ENCODE measurements around the gene IGSF21. TPM values are rescaled to one million over a fixed set of nuclear protein-coding genes. Genes with fewer than 3 reads are reported as not detected.

The IGSF21 gene
- total and polyA plus RNA-seq, 10 of the 15 experiments (the other 5 are each of a cell fraction or from before 2014, with no cell fraction given) = 0.03 to 0.49 TPM; not detected in 8

DNA sequence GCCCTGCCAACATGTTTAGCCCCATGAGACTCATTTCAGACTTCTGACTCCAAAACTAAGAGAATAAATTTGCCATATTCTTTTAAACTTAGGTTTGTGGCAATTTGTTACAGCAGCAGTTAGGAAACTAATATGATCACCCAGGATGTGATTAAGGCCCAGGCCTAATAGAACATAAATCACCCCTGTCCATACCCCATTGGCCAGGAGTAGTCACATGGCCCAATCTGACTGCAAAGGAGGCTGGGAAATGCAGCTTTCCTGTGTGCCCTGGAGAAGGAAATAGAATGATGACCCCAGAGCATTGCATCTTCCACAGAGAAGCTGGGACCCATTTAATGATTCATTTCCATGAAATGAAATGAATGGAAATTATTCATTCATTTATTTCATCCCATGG lies 272.7 kb downstream of the IGSF21 start:
- DNase-seq (ENCODE audit: low read depth, low spot score) (no peak), FAIRE-seq (no peak), ATAC-seq (no peak)
- ChIA-PET CTCF (no interaction called here), RAD21 (ENCODE audit: unreplicated experiment) (no interaction called here), SMC1A (ENCODE audit: uncharacterized antibody, unreplicated experiment) (no interaction called here), POLR2A (no interaction called here)
- Histone ChIP-seq H3K4me3 (no peak overlapping the region), H3K36me3 (ENCODE audit: control insufficient read depth in 2 of 2, insufficient read depth in 2 of 2, low read length in 1 of 2) (no peaks in the 10 kb centered on the region), H3K79me2 (ENCODE audit: control insufficient read depth, insufficient read depth, low read length) (no peaks in the 10 kb centered on the region), H4K20me1 (ENCODE audit: control insufficient read depth, insufficient read depth) (no peaks in the 10 kb centered on the region), H3K27me3 (replicated peaks in 1 of 2; ENCODE audit: control insufficient read depth in 2 of 2, insufficient read depth in 2 of 2, low read length in 1 of 2) (no peaks in the 10 kb centered on the region), H3K27ac (ENCODE audit: control insufficient read depth, insufficient read depth) (no peak overlapping the region), H3K4me1 (ENCODE audit: control insufficient read depth, insufficient read depth, low read length) (no peaks in the 10 kb centered on the region), H3K4me2 (ENCODE audit: control insufficient read depth, insufficient read depth) (no peak overlapping the region), H3K9me3 (replicated peaks; ENCODE audit: control insufficient read depth, insufficient read depth, low read length) (no peaks in the 10 kb centered on the region), H2AFZ (ENCODE audit: control insufficient read depth, low read depth, low read length) (no peak overlapping the region), H3K9ac (ENCODE audit: control insufficient read depth, insufficient read depth, low read length) (no peak overlapping the region)
- intact Hi-C loops (cut with micrococcal nuclease; ENCODE audit: unreplicated experiment) = no loop called here
- in situ Hi-C loops (cut with MboI) = no loop called here
- TF ChIP-seq SUPT20H (IDR thresholded peaks at IDR 0.05; ENCODE audit: borderline replicate concordance, control insufficient read depth, low read depth, low read length) = no peak
- no peak for TF ChIP-seq CBX3 (IDR thresholded peaks at IDR 0.05; ENCODE audit: borderline replicate concordance, low read depth)
- no peak for TF ChIP-seq TCF12 (IDR thresholded peaks at IDR 0.05; ENCODE audit: low read depth, low read length)
- no peak for TF ChIP-seq SRF (IDR thresholded peaks at IDR 0.05; ENCODE audit: low read depth in 2 of 2, low read length in 2 of 2)
- TF ChIP-seq, protein P1, sequence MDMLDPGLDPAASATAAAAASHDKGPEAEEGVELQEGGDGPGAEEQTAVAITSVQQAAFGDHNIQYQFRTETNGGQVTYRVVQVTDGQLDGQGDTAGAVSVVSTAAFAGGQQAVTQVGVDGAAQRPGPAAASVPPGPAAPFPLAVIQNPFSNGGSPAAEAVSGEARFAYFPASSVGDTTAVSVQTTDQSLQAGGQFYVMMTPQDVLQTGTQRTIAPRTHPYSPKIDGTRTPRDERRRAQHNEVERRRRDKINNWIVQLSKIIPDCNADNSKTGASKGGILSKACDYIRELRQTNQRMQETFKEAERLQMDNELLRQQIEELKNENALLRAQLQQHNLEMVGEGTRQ (IDR thresholded peaks at IDR 0.05; ENCODE audit: borderline replicate concordance, low read depth, low read length) = no peak
- TF ChIP-seq EP300 (IDR thresholded peaks at IDR 0.05; ENCODE audit: borderline replicate concordance in 1 of 2, control insufficient read depth in 1 of 2, low read depth in 2 of 2, low read length in 2 of 2) = no peak
- no peak for TF ChIP-seq SIN3A (IDR thresholded peaks at IDR 0.05; ENCODE audit: low read depth, low read length)
- no TSS peak for BruUV-seq (replicated peaks)

DNA sequence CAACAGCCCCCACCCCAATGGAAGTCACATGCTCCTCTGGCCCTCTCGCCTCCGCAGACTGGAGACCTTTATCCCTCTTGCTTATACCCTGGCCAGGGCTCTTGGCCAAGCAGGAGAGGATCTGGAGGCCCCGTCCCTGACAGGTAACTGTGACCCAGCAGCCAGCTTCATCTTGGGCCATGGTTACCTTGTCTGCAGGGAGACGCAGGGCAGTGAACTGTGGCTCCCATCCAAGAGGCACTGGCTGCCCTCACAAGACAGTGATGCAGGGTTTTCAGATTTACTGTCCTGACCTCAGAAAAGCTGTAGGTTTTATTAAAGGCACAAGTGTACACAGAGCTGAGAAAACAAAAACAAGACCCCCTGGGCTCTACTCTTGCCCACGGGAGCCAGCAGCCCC lies 276.5 kb downstream of the IGSF21 start:
- Histone ChIP-seq H3K9me3 (replicated peaks; ENCODE audit: control insufficient read depth, insufficient read depth, low read length) (no peaks in the 10 kb centered on the region), H3K27ac (ENCODE audit: control insufficient read depth, insufficient read depth) (no peak overlapping the region), H3K79me2 (ENCODE audit: control insufficient read depth, insufficient read depth, low read length) (no peaks in the 10 kb centered on the region), H3K36me3 (ENCODE audit: control insufficient read depth in 2 of 2, insufficient read depth in 2 of 2, low read length in 1 of 2) (no peaks in the 10 kb centered on the region), H3K4me2 (ENCODE audit: control insufficient read depth, insufficient read depth) (no peak overlapping the region), H3K4me3 (no peak overlapping the region), H3K4me1 (ENCODE audit: control insufficient read depth, insufficient read depth, low read length) (no peaks in the 10 kb centered on the region), H3K27me3 (replicated peaks in 1 of 2; ENCODE audit: control insufficient read depth in 2 of 2, insufficient read depth in 2 of 2, low read length in 1 of 2) (peaks cover 3 to 4% of the 10 kb centered on the region in 2 experiments; a peak in 3 of 4 replicates), H4K20me1 (ENCODE audit: control insufficient read depth, insufficient read depth) (no peaks in the 10 kb centered on the region), H2AFZ (ENCODE audit: control insufficient read depth, low read depth, low read length) (no peak overlapping the region), H3K9ac (ENCODE audit: control insufficient read depth, insufficient read depth, low read length) (no peak overlapping the region)
- no peak for DNase-seq (ENCODE audit: low read depth, low spot score)
- POLR2A ChIA-PET = no interaction called here
- CTCF ChIA-PET = interaction anchor here (0.7 to 1.0 kb wide), 2 partner anchors 9 to 96 kb away, joined by 3 read pairs; no protein-coding TSS in a partner anchor
- in situ Hi-C loops (cut with MboI) (no loop called here), intact Hi-C loops (cut with micrococcal nuclease; ENCODE audit: unreplicated experiment) (no loop called here)
- no TSS peak for BruUV-seq (replicated peaks)
- SMC1A ChIA-PET (ENCODE audit: uncharacterized antibody, unreplicated experiment) = no interaction called here
- FAIRE-seq = no peak
- 3% methylated on average over 5 of the region's 5 CpGs for WGBS (ENCODE audit: insufficient coverage, insufficient replicate concordance, low lambda C conversion rate, missing lambda C conversion rate)
- ATAC-seq = no peak
- RAD21 ChIA-PET (ENCODE audit: unreplicated experiment) = no interaction called here
- TF ChIP-seq RCOR1 (conservative IDR thresholded peaks at IDR 0.05; ENCODE audit: low read depth, low read length) (no peak), RAD21 (IDR thresholded peaks at IDR 0.05; ENCODE audit: insufficient read depth, low read depth, low read length) (no peak)

All from GM12878 (cell line).